Measurements from ENCODE around the gene TMED6.

The TMED6 gene

GRCh38 chr16:69350536-69351133, 951 bp downstream of the TMED6 start:
- DNase-seq, result no peak

DNA sequence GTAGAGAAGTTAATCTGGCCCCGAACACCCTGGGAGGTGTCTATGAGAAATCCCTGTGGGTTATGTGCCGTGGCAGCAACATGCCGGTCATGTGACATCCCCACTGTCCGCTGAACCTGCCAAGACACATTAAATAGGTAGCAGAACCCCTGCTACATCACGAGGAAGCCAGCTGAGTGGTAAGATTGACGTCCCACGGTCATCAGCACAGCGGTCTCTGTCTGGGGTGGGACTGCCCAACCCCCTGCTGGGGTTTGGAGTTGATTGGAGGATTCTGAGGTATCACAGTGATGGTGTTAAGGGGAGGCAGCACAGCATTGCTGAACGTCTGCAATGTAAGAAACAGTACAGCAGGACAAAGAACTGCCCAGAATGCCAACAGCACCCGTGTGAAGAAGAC, 2.0 kb downstream of the TMED6 start:
- DNase-seq, result no peak

DNA sequence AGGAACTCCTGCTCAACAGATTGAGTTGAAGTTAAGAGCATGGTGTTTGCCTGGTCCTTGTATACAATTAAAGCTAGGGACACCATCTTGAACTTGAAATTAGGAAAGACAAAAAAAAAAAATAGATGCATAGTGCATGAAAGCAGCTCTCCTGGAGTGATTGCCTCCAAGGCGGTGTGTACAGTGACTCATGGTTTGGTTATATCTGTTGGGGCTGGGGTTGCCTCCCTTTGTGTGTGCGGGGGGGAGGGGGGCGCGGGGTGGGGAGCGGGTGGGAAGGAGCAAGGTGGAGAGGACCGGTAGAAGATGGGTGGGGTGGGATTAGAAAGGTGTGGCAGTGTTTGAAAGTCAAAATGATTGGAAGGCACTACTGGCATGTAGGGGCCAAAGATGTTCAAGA, 3.4 kb downstream of the TMED6 start:
- no peak for DNase-seq

DNA sequence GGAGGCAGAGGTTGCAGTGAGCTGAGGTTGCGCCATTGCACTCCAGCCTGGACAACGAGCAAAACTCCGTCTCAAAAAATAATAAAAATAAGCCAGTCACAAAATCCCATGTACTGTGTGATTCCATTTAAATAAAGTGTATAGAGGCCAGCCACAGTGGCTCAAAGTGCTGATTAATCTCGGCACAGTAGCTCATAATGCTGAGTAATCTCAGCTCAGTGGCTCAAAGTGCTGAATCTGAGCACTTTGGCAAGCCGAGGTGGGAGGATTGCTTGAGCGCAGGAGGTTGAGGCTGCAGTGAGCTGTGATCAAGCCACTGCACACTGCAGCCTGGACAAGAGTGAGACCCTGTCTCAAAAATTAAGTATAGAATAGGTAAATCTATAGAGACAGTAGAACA, 4.9 kb downstream of the TMED6 start:
- peak in 1 of 3 donors; percentile 18 for DNase-seq

DNA sequence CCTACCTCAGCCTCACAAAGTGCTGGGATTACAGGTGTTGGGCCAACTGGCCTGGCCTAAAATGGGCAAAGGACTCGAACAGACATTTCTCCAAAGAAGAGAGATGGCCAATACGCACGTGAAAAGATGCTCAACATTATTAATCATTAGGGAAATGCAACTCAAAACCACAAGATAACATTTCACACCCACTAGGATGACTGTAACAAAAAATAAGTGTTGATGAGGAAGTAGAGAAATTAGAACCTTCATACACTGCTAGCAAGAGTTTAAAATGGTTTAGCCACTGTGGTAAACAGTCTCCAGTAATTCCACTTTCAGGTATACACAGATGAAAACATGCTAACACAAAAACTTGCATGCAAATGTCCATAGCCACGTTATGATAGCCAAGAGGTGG, 5.7 kb downstream of the TMED6 start:
- DNase-seq, result peak; percentile 44 to 80 (median 77)

DNA sequence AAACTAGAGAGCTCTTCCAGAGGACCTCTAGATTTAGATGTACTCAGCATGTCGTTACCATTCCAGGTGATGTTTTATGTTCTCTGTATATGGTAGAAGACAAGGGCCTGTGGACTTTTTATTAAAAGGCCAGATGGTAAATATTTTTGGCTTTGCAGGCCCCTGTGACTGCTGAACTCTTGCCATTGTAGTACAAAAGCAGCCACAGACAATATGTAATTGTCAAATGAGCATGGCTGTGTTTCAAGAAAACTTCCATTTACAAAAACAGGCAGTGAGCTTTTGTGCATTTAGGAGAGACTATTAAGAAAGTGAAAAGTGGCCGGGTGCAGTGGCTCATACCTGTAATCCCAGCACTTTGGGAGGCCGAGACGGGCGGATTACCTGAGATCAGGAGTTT, 7.4 kb downstream of the TMED6 start:
- no peak for DNase-seq

DNA sequence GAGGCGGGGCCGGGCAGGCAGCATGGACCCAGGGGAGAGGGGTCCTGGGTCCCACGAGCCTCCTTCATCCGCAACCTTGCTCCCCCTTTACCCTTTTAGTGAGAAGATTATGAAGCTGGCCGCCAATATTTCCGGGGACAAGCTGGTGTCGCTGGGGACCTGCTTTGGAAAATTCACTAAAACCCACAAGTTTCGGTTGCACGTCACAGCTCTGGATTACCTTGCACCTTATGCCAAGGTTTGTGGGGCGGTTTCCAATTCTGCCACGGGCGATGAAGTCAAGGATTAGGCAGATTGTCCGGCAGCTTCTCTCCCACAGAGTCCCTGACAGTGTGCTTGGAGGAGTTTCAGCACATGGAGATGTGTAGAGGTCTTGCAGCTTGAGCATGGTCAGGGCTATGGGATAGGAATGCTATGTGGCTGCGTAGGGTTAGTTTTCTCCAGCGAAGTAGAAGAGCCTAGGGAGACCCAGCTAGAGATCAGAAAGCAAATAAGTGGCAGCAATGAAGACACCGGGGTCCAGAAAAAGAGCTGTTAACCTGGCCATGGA, 11.4 kb downstream of the TMED6 start:
- DNase-seq, result no peak

DNA sequence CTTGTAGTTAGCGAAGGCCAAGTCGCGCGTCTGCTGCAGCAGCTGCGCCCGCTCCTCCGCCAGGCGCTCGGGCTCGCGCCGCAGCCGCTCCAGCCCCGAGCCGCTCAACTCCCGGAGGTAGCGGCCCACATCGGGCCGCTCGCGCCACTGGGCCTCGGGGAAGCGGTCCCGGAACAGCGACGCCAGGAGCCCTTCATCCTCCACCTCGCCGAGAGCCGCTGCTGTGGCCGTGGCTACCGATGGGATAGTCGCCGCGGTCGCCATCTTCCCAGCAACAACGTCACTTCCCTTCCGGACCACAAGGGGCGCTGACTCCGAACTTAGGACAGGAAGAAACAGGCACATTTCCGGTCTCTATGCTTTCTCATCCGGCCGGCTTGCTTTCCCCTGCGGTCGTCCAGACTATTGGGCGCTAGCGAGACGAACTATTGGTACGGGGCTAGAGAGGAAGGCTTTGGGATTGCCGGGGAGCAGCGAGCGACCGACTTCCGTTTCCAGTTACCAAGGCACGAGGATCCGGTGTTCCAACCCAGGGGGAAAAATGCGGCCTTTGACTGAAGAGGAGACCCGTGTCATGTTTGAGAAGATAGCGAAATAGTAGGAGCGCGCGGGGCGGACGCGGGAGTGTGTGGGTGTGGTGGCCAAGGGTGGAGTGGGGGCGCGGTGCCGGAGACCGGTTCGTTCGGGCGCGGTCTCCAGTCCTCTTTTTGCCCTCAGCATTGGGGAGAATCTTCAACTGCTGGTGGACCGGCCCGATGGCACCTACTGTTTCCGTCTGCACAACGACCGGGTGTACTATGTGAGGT, 12.1 kb downstream of the TMED6 start, which contains the start of the genes COG8 and NIP7:
Gene COG8 (minus strand): TSS at position 276 of the 806 bp plus-strand sequence. CDS start 12 bp downstream, at position 264.
Gene NIP7 (plus strand): TSS at position 484 of the 806 bp plus-strand sequence. CDS start 58 bp downstream, at position 542.
- DNase-seq, result peak; percentile 97 to 99 (median 99)

DNA sequence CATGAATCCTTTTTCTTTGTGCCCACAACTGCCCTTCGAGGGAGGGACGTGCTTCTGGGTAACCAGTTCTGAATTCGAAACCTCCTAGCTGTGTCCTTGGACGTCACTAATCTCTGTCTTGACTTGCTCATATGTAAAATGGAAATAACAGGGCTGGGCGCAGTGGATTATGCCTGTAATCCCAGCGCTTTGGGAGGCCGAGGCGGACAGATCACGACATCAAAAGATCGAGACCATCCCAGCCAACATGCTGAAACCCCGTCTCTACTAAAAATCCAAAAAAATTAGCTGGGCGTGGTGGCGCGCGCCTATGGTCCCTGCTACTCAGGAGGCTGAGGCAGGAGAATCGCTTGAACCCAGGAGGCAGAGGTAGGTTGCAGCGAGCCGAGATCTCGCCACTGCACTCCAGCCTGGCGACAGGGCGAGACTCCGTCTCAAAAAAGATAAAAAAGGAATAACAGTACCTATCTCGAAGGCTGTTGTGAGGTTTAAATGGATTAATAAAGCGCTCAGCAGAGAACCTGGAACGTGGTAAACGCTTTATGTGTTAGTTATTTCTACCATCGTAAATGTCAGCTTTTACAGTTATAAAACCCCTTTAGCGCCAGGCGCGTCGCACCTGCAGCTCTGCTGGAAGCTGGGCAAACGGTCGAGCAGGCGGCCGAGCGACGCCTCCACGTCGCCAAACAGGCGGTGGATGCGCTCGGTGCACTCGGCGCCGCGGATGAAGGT, 12.9 kb downstream of the TMED6 start:
- DNase-seq, result no peak

DNA sequence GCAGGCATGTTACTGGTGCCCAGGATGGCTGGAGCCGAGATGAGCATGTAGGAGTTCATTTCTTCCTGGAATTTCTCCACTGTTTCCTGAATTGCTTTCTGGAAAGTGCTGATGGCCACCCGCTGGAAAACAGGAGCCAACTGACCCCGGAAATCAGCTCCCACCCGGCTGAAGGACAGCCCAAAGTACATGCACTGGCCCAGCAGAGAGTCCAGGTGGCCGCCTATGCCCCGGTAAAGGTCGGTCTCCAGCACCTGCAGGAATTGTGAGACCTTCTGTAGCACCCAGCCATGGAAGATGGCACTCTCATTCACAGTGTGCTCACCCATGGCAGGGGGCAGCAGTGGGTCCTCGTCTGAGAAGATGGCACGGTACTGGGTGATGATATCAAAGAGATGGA, 16.9 kb downstream of the TMED6 start:
- no peak for DNase-seq

GRCh38 chr16:69330286-69331109, 21.1 kb downstream of the TMED6 start, which contains the start of gene PDF:
PDF (minus strand) TSS chr16:69330588; CDS start chr16:69330570, 18 bp downstream.
- DNase-seq, result peak; percentile 93 to 97 (median 95)

DNA sequence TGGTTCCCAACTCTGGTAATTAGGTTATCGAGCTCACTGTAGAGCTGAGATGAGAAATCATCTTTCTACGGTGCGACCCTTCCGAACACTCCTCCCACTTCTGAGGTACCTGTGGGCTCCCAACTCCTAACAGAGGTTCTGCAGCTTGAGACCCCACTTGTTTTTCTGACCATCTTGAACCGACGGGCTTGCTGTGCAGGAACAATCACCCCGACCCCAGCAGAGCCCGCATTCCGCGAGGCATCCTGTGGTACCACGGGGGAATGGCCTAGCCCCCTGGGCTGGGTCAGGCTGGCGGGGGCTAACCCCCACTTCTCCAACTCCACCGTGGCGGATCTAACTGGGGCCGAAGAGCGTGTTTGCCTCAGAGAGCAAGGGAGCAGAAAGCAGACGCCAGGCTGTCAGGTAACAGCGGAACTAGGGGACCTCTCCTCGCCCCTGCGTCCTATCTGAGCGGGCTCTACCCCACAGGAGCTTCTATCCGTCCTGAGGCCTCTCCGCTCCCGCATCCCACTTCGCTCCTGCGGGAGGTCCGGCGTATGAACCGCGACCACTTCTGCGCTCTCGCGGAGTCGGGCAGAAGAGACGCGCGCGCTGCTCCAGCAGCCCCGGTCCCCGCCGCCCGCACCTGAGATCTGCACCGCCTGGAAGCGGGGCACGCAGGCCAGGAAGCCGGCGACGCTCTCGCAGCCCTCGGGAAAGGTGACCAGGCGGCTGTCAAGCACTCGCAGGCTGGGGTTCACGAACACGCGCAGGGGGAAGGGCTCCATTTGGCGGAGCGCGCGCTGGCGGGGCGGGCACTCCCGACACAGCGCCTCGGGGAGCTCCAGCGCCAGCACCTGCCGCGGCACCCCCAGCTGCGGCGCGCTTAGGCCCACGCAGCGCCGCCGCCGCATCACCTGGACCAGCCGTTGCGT, 22.0 kb downstream of the TMED6 start:
- peak in 2 of 3 donors; percentile 11 to 38 for DNase-seq

DNA sequence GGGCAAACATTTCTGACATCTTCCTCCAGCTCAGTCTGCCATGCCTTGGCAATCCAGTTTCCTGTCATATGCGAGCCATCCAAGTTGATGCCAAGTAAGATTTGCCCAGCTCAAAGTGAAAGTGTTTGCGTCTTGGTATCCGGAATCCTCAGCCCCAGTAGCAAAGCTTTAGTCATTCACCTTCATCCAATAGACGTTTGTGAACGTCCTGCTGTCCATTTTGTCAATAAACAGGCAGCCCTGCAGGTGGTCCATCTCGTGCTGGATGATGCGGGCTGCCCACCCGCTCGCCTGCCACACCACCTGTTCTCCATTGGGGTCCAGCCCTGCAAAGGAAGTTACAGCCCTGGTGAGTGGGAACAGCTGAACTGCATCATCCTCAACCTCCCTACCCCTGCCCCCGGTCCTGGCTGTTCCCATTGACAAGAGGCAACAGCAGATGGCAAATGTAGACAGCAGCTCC, 22.7 kb downstream of the TMED6 start:
- no peak for DNase-seq

GRCh38 chr16:69327585-69328310, 23.8 kb downstream of the TMED6 start:
- DNase-seq, result no peak

GRCh38 chr16:69326172-69326873, 25.3 kb downstream of the TMED6 start:
- DNase-seq, result no peak

- no peak for DNase-seq
Observed at GRCh38 chr16:69325784-69326171, 25.8 kb downstream of the TMED6 start.

GRCh38 chr16:69324585-69325253, 26.9 kb downstream of the TMED6 start:
- no peak for DNase-seq

- peak; percentile 45 to 73 (median 47) for DNase-seq
Observed at GRCh38 chr16:69324013-69324531, 27.5 kb downstream of the TMED6 start.

- DNase-seq, result no peak
Observed at GRCh38 chr16:69323415-69323814, 28.2 kb downstream of the TMED6 start.

All from suppressor macrophage treated with lipopolysaccharide for 1 hour (primary cell).